Duodenal mucosa (tissue), 2 donors: Measurements from ENCODE around the gene HIF1AN.
A peak's percentile ranks its signal among the peaks of the same experiment; 100 is the strongest.

Experiments
- H3K27ac ChIP-seq: one replicate; pipeline ENCODE4 v1.7.0; 2013; ENCODE audit warnings: low read depth, low read length
- H3K27me3 ChIP-seq, 2 donors: one replicate each; pipeline ENCODE4 v1.7.0; 2013; ENCODE audit warnings: low read length in 2 of 2, control low read depth in 1 of 2; ENCODE audit not compliant: insufficient read depth in 2 of 2, control insufficient read depth in 1 of 2
- H3K36me3 ChIP-seq, 2 donors: one replicate each; pipeline ENCODE4 v1.7.0; 2013; ENCODE audit warnings: low read length in 2 of 2, control low read depth in 1 of 2; ENCODE audit not compliant: insufficient read depth in 2 of 2, control insufficient read depth in 1 of 2
- H3K4me1 ChIP-seq, 2 donors: one replicate each; pipeline ENCODE4 v1.7.0; 2013; ENCODE audit warnings: low read length in 2 of 2, control low read depth in 1 of 2; ENCODE audit not compliant: insufficient read depth in 2 of 2, control insufficient read depth in 1 of 2
- H3K4me3 ChIP-seq, 2 donors: one replicate each; pipeline ENCODE4 v1.7.0; 2013; ENCODE audit warnings: low read length in 2 of 2, low read depth in 1 of 2
- H3K9ac ChIP-seq, 2 donors: one replicate each; pipeline ENCODE4 v1.7.0; 2013; ENCODE audit warnings: low read length in 2 of 2, low read depth in 1 of 2
- H3K9me3 ChIP-seq, 2 donors: one replicate each; pipeline ENCODE4 v1.7.0; 2013; ENCODE audit warnings: low read length in 2 of 2, control low read depth in 1 of 2; ENCODE audit not compliant: control insufficient read depth in 1 of 2

Gene HIF1AN

GRCh38 chr10:100519311-100520051 lies 16.3 kb upstream of the HIF1AN start, which contains the start of gene SEC31B:
TSS of gene SEC31B (minus strand) at chr10:100519861. CDS start at chr10:100516952, 2,909 bp downstream.
- H3K27me3 ChIP-seq: peaks cover 3 to 4% of the 10 kb centered on the region in 2 donors
- no peak within 1 kb of the TSS for H3K27ac ChIP-seq
- H3K9me3 ChIP-seq: no peaks in the 10 kb centered on the region
- H3K9ac ChIP-seq: peak within 1 kb of the TSS; percentile 38 to 47
- H3K4me3 ChIP-seq: peak within 1 kb of the TSS; percentile 43 to 57
- peaks cover 13 to 17% of the 10 kb centered on the region in 2 donors for H3K36me3 ChIP-seq
- peaks cover 0 to 7% of the 10 kb centered on the region in 2 donors for H3K4me1 ChIP-seq

GRCh38 chr10:100520811-100521210 lies 14.9 kb upstream of the HIF1AN start:
- Histone ChIP-seq H3K9ac (no peak overlapping the region), H3K9me3 (no peaks in the 10 kb centered on the region), H3K36me3 (peaks cover 18 to 30% of the 10 kb centered on the region in 2 donors), H3K4me1 (peaks cover 0 to 7% of the 10 kb centered on the region in 2 donors), H3K4me3 (no peak overlapping the region), H3K27ac (no peak overlapping the region), H3K27me3 (peaks cover 3 to 4% of the 10 kb centered on the region in 2 donors)

GRCh38 chr10:100522107-100522801 lies 13.5 kb upstream of the HIF1AN start:
- Histone ChIP-seq H3K27ac (no peak overlapping the region), H3K9ac (no peak overlapping the region), H3K36me3 (peaks cover 29 to 44% of the 10 kb centered on the region in 2 donors), H3K27me3 (peaks cover 3 to 4% of the 10 kb centered on the region in 2 donors), H3K4me3 (no peak overlapping the region), H3K9me3 (no peaks in the 10 kb centered on the region), H3K4me1 (peaks cover 0 to 7% of the 10 kb centered on the region in 2 donors)

GRCh38 chr10:100522945-100523344 lies 12.8 kb upstream of the HIF1AN start:
- Histone ChIP-seq H3K4me3 (no peak overlapping the region), H3K36me3 (peaks cover 29 to 44% of the 10 kb centered on the region in 2 donors), H3K9ac (no peak overlapping the region), H3K27me3 (peaks cover 3 to 4% of the 10 kb centered on the region in 2 donors), H3K4me1 (peaks cover 0 to 9% of the 10 kb centered on the region in 2 donors), H3K9me3 (no peaks in the 10 kb centered on the region), H3K27ac (no peak overlapping the region)

- Histone ChIP-seq H3K9ac (no peak overlapping the region), H3K27me3 (peaks cover 3% of the 10 kb centered on the region in 2 donors), H3K36me3 (peaks cover 29 to 44% of the 10 kb centered on the region in 2 donors)
Observed at GRCh38 chr10:100524206-100524605, 11.5 kb upstream of the HIF1AN start.

GRCh38 chr10:100524638-100525037 lies 11.1 kb upstream of the HIF1AN start:
- Histone ChIP-seq H3K9ac (no peak overlapping the region), H3K27me3 (peaks cover 0 to 3% of the 10 kb centered on the region in 2 donors), H3K4me3 (no peak overlapping the region), H3K4me1 (peaks cover 8 to 13% of the 10 kb centered on the region in 2 donors), H3K36me3 (peaks cover 29 to 44% of the 10 kb centered on the region in 2 donors), H3K27ac (no peak overlapping the region), H3K9me3 (no peaks in the 10 kb centered on the region)

More at GRCh38 chr10:100524206-100524605, 11.5 kb upstream of the HIF1AN start:
- Histone ChIP-seq H3K9me3 (no peaks in the 10 kb centered on the region), H3K4me3 (no peak overlapping the region), H3K27ac (no peak overlapping the region), H3K4me1 (peaks cover 8 to 17% of the 10 kb centered on the region in 2 donors)

- H3K27ac ChIP-seq: no peak overlapping the region
- peaks cover 12 to 19% of the 10 kb centered on the region in 2 donors for H3K4me1 ChIP-seq
- H3K9ac ChIP-seq: peak overlapping the region; percentile 93 to 99
- no peaks in the 10 kb centered on the region for H3K9me3 ChIP-seq
- H3K27me3 ChIP-seq: no peaks in the 10 kb centered on the region
- H3K36me3 ChIP-seq: peaks cover 26 to 39% of the 10 kb centered on the region in 2 donors
- peak overlapping the region; percentile 92 to 99 for H3K4me3 ChIP-seq
Observed at GRCh38 chr10:100528123-100528886, 7.4 kb upstream of the HIF1AN start.

- peak overlapping the region; percentile 92 to 99 for H3K4me3 ChIP-seq
- H3K9me3 ChIP-seq: no peaks in the 10 kb centered on the region
- H3K27ac ChIP-seq: no peak overlapping the region
- H3K27me3 ChIP-seq: no peaks in the 10 kb centered on the region
- peak overlapping the region; percentile 93 to 99 for H3K9ac ChIP-seq
- peaks cover 20 to 32% of the 10 kb centered on the region in 2 donors for H3K36me3 ChIP-seq
- peaks cover 12 to 19% of the 10 kb centered on the region in 2 donors for H3K4me1 ChIP-seq
Observed at GRCh38 chr10:100528921-100529474, 6.7 kb upstream of the HIF1AN start.

GRCh38 chr10:100529475-100530298 lies 6.1 kb upstream of the HIF1AN start, which contains the start of gene NDUFB8:
TSS of gene NDUFB8 (minus strand) at chr10:100529871. CDS start at chr10:100529851, 20 bp downstream.
- Histone ChIP-seq H3K9ac (peak within 1 kb of the TSS; percentile 93 to 99), H3K4me1 (peaks cover 12 to 19% of the 10 kb centered on the region in 2 donors), H3K27ac (peak within 1 kb of the TSS; percentile 34)

More at GRCh38 chr10:100529475-100530298, 6.1 kb upstream of the HIF1AN start, which contains the start of gene NDUFB8:
- Histone ChIP-seq H3K9me3 (no peaks in the 10 kb centered on the region), H3K4me3 (peak within 1 kb of the TSS; percentile 92 to 99), H3K36me3 (peaks cover 14 to 25% of the 10 kb centered on the region in 2 donors), H3K27me3 (no peaks in the 10 kb centered on the region)
